H1 (cell line): ENCODE measurements around the gene FDXACB1. TPM values are rescaled to one million over a fixed set of nuclear protein-coding genes. Genes with fewer than 3 reads are reported as not detected.

ENCODE experiments used
- ASH2L ChIP-seq: fragments of 200-600, 300-600 bp; sonication (generic); IDR thresholded peaks from one replicate; pipeline ENCODE4 v1.7.1; 2017; ENCODE audit warnings: low read length
- BACH1 ChIP-seq: IDR thresholded peaks from 2 replicates; pipeline ENCODE4 v1.6.1; 2012; ENCODE audit warnings: low read length, improper control_type of control experiment
- BCL11A ChIP-seq, 2 experiments: IDR thresholded peaks; one replicate each; pipeline ENCODE4 v1.6.1; 2011; ENCODE audit warnings: low read depth in 2 of 2, low read length in 2 of 2, mild to moderate bottlenecking in 2 of 2
- BRCA1 ChIP-seq: IDR thresholded peaks from 2 replicates; pipeline ENCODE4 v1.6.1; 2012; ENCODE audit warnings: low read depth, low read length, improper control_type of control experiment
- CBX5 ChIP-seq: fragments of 300-800, 300-1000 bp; sonication (generic); IDR thresholded peaks from 2 replicates; pipeline ENCODE4 v1.7.1; 2016; ENCODE audit warnings: antibody characterized with exemption, low read length, low read depth
- CBX8 ChIP-seq: fragments of 300-800, 300-1000 bp; sonication (generic); IDR thresholded peaks from 2 replicates; pipeline ENCODE4 v1.7.1; 2016; ENCODE audit warnings: low read depth, low read length, borderline replicate concordance
- CEBPB ChIP-seq: IDR thresholded peaks from 2 replicates; pipeline ENCODE4 v1.6.1; 2012; ENCODE audit warnings: low read depth, low read length
- CHD1 ChIP-seq: IDR thresholded peaks from 2 replicates; pipeline ENCODE4 v1.6.1; 2012; ENCODE audit warnings: low read depth, low read length, improper control_type of control experiment
- CREB1 ChIP-seq: IDR thresholded peaks from 2 replicates; pipeline ENCODE4 v1.6.1; 2012; ENCODE audit warnings: inconsistent platforms
- EP300 ChIP-seq, 2 experiments: IDR thresholded peaks; 1 replicate in 1 of 2; 2 replicates in 1 of 2; pipeline ENCODE4 v1.6.1; 2011 to 2012; ENCODE audit warnings: low read depth in 2 of 2, low read length in 2 of 2, mild to moderate bottlenecking in 2 of 2, borderline replicate concordance in 1 of 2, inconsistent platforms in 1 of 2, moderate library complexity in 1 of 2
- EZH2 ChIP-seq: fragments of 200-600 bp; sonication (generic); IDR thresholded peaks from 2 replicates; pipeline ENCODE4 v1.7.1; 2012; ENCODE audit warnings: low read depth, mild to moderate bottlenecking, moderate library complexity, low read length, inconsistent platforms; ENCODE audit not compliant: severe bottlenecking
- HDAC2 ChIP-seq, 2 experiments: fragments of 300-600 bp in 1 of 2; sonication (generic) in 1 of 2; IDR thresholded peaks; 2 replicates each; pipeline ENCODE4 v1.6.1; 2011 to 2012; ENCODE audit warnings: low read depth in 2 of 2, low read length in 2 of 2, mild to moderate bottlenecking in 2 of 2, moderate library complexity in 2 of 2, borderline replicate concordance in 1 of 2, inconsistent platforms in 1 of 2
- HDAC6 ChIP-seq: IDR thresholded peaks from one replicate; pipeline ENCODE4 v1.7.1; 2012; ENCODE audit warnings: low read depth, mild to moderate bottlenecking, inconsistent platforms, low read length, moderate library complexity
- KDM1A ChIP-seq: fragments of 200-600, 300-600 bp; sonication (generic); IDR thresholded peaks from 2 replicates; pipeline ENCODE4 v1.7.1; 2016; ENCODE audit warnings: mild to moderate bottlenecking, low read length, borderline replicate concordance
- NRF1 ChIP-seq: IDR thresholded peaks from 2 replicates; pipeline ENCODE4 v1.6.1; 2011; ENCODE audit warnings: mild to moderate bottlenecking, low read depth, low read length, improper control_type of control experiment
- PHF8 ChIP-seq: fragments of 200-600 bp; sonication (generic); conservative IDR thresholded peaks from 2 replicates; pipeline ENCODE4 v1.7.1; 2012; ENCODE audit warnings: low read depth, mild to moderate bottlenecking, inconsistent platforms, low read length, moderate library complexity
- POLR2AphosphoS5 ChIP-seq: IDR thresholded peaks from 2 replicates; pipeline ENCODE4 v1.6.1; 2011; ENCODE audit warnings: low read depth, low read length
- RBBP5 ChIP-seq: IDR thresholded peaks from 2 replicates; pipeline ENCODE4 v1.7.1; 2012; ENCODE audit warnings: low read depth, mild to moderate bottlenecking, inconsistent platforms, low read length, moderate library complexity, borderline replicate concordance
- RFX5 ChIP-seq: IDR thresholded peaks from 2 replicates; pipeline ENCODE4 v1.6.1; 2011; ENCODE audit warnings: low read depth, low read length, improper control_type of control experiment, borderline replicate concordance
- SAP30 ChIP-seq: fragments of 300-600 bp; sonication (generic); IDR thresholded peaks from 2 replicates; pipeline ENCODE4 v1.7.1; 2012; ENCODE audit warnings: low read length, moderate library complexity, mild to moderate bottlenecking, inconsistent platforms; ENCODE audit not compliant: insufficient read depth, insufficient replicate concordance
- SP2 ChIP-seq: IDR thresholded peaks from 2 replicates; pipeline ENCODE4 v1.6.1; 2012; ENCODE audit warnings: mild to moderate bottlenecking, low read length, inconsistent platforms
- SP4 ChIP-seq: IDR thresholded peaks from 2 replicates; pipeline ENCODE4 v1.6.1; 2012; ENCODE audit warnings: low read length, inconsistent platforms
- SUZ12 ChIP-seq: fragments of 200-600 bp; sonication (generic); IDR thresholded peaks from 2 replicates; pipeline ENCODE4 v1.6.1; 2012; ENCODE audit warnings: mild to moderate bottlenecking, inconsistent platforms, low read length, moderate library complexity, mixed read lengths
- TAF1 ChIP-seq: IDR thresholded peaks from 2 replicates; pipeline ENCODE4 v1.6.1; 2011; ENCODE audit warnings: mild to moderate bottlenecking, low read depth, low read length
- TEAD4 ChIP-seq: IDR thresholded peaks from 2 replicates; pipeline ENCODE4 v1.6.1; 2012; ENCODE audit warnings: low read depth, low read length, inconsistent platforms, mixed read lengths
- polyA plus RNA-seq, 7 experiments: library from polyadenylated mRNA; depleted of rRNA in 3 of 7; stranded (reverse) in 5 of 7; unstranded in 2 of 7; fragments of >200 nt in 5 of 7; fragments of 200-250 nt in 2 of 7; gene quantifications; 1 replicate in 5 of 7; 2 replicates in 1 of 7; 4 replicates in 1 of 7; pipeline versions ENCODE4 v1.2.1 to v1.2.3, GENCODE V29; 2011 to 2013; ENCODE audit warnings: missing spikeins in 2 of 7, mixed read lengths in 2 of 7
- total RNA-seq: library from RNA; stranded (reverse); fragmentation: NEBNext Ultra II Directional; extraction: Animal tissue kit (Norgen Biotek cat#: 25700); gene quantifications from 2 replicates; pipeline ENCODE4 v1.2.1, GENCODE V29; 2021

The FDXACB1 gene
- total and polyA plus RNA-seq, 2 of the 8 experiments (the other 6 are each of a cell fraction or from before 2014, with no cell fraction given) = 1.4 to 2.3 TPM

GRCh38 chr11:111918390-111919256 lies 39.7 kb upstream of the FDXACB1 start, which contains the start of gene C11orf52 (continued):
- TF ChIP-seq EP300 (IDR thresholded peaks at IDR 0.05; ENCODE audit: borderline replicate concordance in 1 of 2, low read depth in 2 of 2, low read length in 2 of 2) = 0 out of 3 replicates have a peak, but pooled peaks of 1 of the 2 experiments have one; percentile 29
- TF ChIP-seq KDM1A = no peak
- peak; percentile 35 for TF ChIP-seq SAP30
- no peak for TF ChIP-seq CHD1
- TF ChIP-seq CEBPB = no peak
- TF ChIP-seq BCL11A (IDR thresholded peaks at IDR 0.05; ENCODE audit: low read depth in 2 of 2, low read length in 2 of 2) = no peak
- TF ChIP-seq ASH2L = peak; percentile 60
- TF ChIP-seq RBBP5 = no peak; the same call in 1 of the 2 replicates
- TF ChIP-seq CREB1 = no peak
- no peak for TF ChIP-seq NRF1
- no peak for TF ChIP-seq SP4
- TF ChIP-seq CBX8 = no peak
- no peak for TF ChIP-seq CBX5
- no peak for TF ChIP-seq HDAC6
- no peak for TF ChIP-seq BACH1
- TF ChIP-seq TEAD4 = no peak
- no peak for TF ChIP-seq SUZ12
- no peak for TF ChIP-seq SP2
- no peak for TF ChIP-seq TAF1
- TF ChIP-seq BRCA1 = no peak
- no peak for TF ChIP-seq EZH2
- TF ChIP-seq PHF8 = no peak
- TF ChIP-seq HDAC2 (IDR thresholded peaks at IDR 0.05; ENCODE audit: borderline replicate concordance in 1 of 2, low read depth in 2 of 2, low read length in 2 of 2) = peak in 1 of 2 experiments; percentile 81; a peak in 1 of 4 replicates
- no peak for TF ChIP-seq RFX5
- no peak for TF ChIP-seq POLR2AphosphoS5
